Epithelial cell of esophagus (primary cell): ENCODE data around the gene CCBE1.
"Not testable (repeated sequence)": the region's sequence is repeated elsewhere in the genome, so short reads cannot be mapped to it uniquely, and the experiment has no call there.

Experiments
- DNase-seq: peaks from one replicate; pipeline ENCODE4 v3.0.0; 2010; ENCODE audit warnings: low read depth
- H3K4me3 ChIP-seq: 2 replicates; pipeline ENCODE4 v1.5.1; 2011; ENCODE audit warnings: mild to moderate bottlenecking, low read length, control low read depth
- TF ChIP-seq, protein P1 (sequence below): IDR thresholded peaks from 2 replicates; pipeline ENCODE4 v1.5.1; 2011; ENCODE audit warnings: low read depth, mild to moderate bottlenecking, low read length, control low read depth, inconsistent platforms; ENCODE audit not compliant: insufficient read depth; ENCODE audit errors: missing control alignments

Gene CCBE1

DNA sequence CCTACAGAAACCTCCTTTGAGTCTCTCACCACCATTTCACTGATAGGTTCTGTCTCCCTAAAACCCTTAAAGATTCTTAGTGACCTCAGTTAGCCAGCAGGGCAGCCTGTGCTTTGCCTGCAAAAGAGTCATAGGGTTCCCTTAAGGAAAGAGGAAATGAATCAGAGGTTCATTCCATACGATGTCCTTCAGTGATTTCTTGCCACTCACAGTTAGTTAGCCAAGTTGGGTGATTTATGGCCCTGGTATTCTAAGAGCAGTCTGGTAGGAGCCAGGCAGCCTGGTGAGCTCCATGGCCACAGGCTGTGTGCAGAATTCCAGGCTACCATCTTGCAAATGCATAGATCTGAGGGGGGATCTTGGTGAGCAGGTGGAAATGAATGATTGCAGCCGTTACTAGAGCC lies 18.7 kb upstream of the CCBE1 start:
- TF ChIP-seq, protein P1, sequence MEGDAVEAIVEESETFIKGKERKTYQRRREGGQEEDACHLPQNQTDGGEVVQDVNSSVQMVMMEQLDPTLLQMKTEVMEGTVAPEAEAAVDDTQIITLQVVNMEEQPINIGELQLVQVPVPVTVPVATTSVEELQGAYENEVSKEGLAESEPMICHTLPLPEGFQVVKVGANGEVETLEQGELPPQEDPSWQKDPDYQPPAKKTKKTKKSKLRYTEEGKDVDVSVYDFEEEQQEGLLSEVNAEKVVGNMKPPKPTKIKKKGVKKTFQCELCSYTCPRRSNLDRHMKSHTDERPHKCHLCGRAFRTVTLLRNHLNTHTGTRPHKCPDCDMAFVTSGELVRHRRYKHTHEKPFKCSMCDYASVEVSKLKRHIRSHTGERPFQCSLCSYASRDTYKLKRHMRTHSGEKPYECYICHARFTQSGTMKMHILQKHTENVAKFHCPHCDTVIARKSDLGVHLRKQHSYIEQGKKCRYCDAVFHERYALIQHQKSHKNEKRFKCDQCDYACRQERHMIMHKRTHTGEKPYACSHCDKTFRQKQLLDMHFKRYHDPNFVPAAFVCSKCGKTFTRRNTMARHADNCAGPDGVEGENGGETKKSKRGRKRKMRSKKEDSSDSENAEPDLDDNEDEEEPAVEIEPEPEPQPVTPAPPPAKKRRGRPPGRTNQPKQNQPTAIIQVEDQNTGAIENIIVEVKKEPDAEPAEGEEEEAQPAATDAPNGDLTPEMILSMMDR, result peak; percentile 22
- H3K4me3 ChIP-seq, result no peak overlapping the region
- DNase-seq, result peak; percentile 95

GRCh38 chr18:59715445-59715844 lies 18.2 kb upstream of the CCBE1 start:
- peak; percentile 39 for DNase-seq
- TF ChIP-seq, protein P1, result no peak
- H3K4me3 ChIP-seq, result no peak overlapping the region

DNA sequence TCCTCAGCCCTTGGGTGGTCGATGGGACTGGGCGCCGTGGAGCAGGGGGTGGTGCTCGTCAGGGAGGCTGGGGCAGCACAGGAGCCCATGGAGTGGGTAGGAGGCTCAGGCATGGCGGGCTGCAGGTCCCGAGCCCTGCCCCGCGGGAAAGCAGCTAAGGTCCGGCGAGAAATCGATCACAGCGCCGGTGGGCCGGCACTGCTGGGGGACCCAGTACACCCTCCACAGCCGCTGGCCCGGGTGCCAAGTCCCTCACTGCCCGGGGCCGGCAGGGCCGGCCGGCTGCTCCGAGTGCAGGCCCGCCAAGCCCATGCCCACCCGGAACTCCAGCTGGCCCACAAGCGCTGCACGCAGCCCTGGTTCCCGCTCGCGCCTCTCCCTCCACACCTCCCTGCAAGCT lies 16.9 kb upstream of the CCBE1 start:
- not testable (repeated sequence) for DNase-seq, H3K4me3 ChIP-seq

GRCh38 chr18:59712311-59712710 lies 15.1 kb upstream of the CCBE1 start:
- TF ChIP-seq, protein P1, result no peak
- DNase-seq, result no peak
- no peak overlapping the region for H3K4me3 ChIP-seq

GRCh38 chr18:59708988-59709387 lies 11.8 kb upstream of the CCBE1 start:
- no peak overlapping the region for H3K4me3 ChIP-seq
- no peak for DNase-seq
- TF ChIP-seq, protein P1, result no peak

GRCh38 chr18:59707306-59707705 lies 10.1 kb upstream of the CCBE1 start:
- no peak overlapping the region for H3K4me3 ChIP-seq
- no peak for DNase-seq
- TF ChIP-seq, protein P1, result no peak

DNA sequence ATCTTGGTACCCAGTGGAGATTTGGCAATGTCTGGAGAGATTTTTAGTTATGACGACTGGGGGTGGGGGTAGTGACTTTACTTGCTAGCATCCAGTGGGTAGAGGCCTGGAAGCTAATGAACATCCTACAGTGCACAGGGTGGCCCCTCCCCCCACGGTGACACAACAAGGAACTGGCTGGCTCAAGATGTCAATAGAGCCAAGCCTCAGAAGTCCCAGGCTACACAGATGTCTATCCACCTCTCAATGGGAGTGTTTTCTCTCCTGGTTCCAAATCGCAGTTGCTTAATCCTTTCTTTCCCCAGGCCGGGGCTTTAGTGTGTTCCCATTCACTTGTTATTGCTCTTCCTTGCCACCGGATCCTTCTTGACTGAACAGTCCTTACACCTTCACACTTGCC lies 9.3 kb upstream of the CCBE1 start:
- no peak overlapping the region for H3K4me3 ChIP-seq
- no peak for DNase-seq
- TF ChIP-seq, protein P1, result no peak

- no peak overlapping the region for H3K4me3 ChIP-seq
- DNase-seq, result no peak
- TF ChIP-seq, protein P1, result no peak
Observed at GRCh38 chr18:59705145-59705544, 7.9 kb upstream of the CCBE1 start.
